CD4-positive, alpha-beta T cell (primary cell): Measurements from ENCODE around the gene DSTN. TPM values are rescaled to one million over a fixed set of nuclear protein-coding genes. Genes with fewer than 3 reads are reported as not detected.

Experiments used
- ATAC-seq: fragments of 200-7000 bp; cut with Tn5 transposase; one replicate; pipeline ENCODE4 v1.10.0; 2022; ENCODE audit warnings: mild to moderate bottlenecking; ENCODE audit not compliant: poor library complexity
- CTCF ChIA-PET: fragments of 350-600 bp; sonication (Branson Sonifier 250); formaldehyde crosslinking; loops from one replicate; lab custom pipeline; 2021; ENCODE audit warnings: antibody characterized with exemption, inconsistent platforms; lab: Charles Lee
- POLR2A ChIA-PET: fragments of 350-600 bp; sonication (Branson Sonifier 250); formaldehyde crosslinking; loops from one replicate; lab custom pipeline; 2021; ENCODE audit warnings: antibody characterized with exemption, inconsistent platforms; lab: Charles Lee
- DNase-seq, 14 experiments: peaks; one replicate each; pipeline ENCODE4 v3.0.0-alpha.2; 2013 to 2020; ENCODE audit warnings: mixed read lengths in 2 of 14
- H3K27ac ChIP-seq, 2 donors: one replicate each; pipeline versions ENCODE4 v1.5.1 to v1.7.0; 2013; ENCODE audit warnings: low read length in 2 of 2, low read depth in 1 of 2, mild to moderate bottlenecking in 1 of 2
- H3K27me3 ChIP-seq, 2 experiments: 1 replicate in 1 of 2; 2 replicates in 1 of 2; pipeline versions ENCODE4 v1.6.1 to v1.7.0; 2013; ENCODE audit warnings: low read length in 2 of 2, control low read depth in 1 of 2, mild to moderate bottlenecking in 1 of 2, moderate library complexity in 1 of 2; ENCODE audit not compliant: insufficient read depth in 2 of 2, control insufficient read depth in 1 of 2
- H3K36me3 ChIP-seq: one replicate; pipeline ENCODE4 v1.6.1; 2013; ENCODE audit warnings: low read length, control low read depth; ENCODE audit not compliant: insufficient read depth
- H3K4me1 ChIP-seq: one replicate; pipeline ENCODE4 v1.6.1; 2013; ENCODE audit warnings: low read length, control low read depth; ENCODE audit not compliant: insufficient read depth
- H3K4me3 ChIP-seq: one replicate; pipeline ENCODE4 v1.5.1; 2013; ENCODE audit warnings: mild to moderate bottlenecking, low read length, moderate library complexity
- H3K9me3 ChIP-seq, 2 experiments: 1 replicate in 1 of 2; 2 replicates in 1 of 2; pipeline versions ENCODE4 v1.6.1 to v1.7.0; 2013; ENCODE audit warnings: low read length in 2 of 2, mild to moderate bottlenecking in 2 of 2, control low read depth in 1 of 2, moderate library complexity in 1 of 2; ENCODE audit not compliant: control insufficient read depth in 1 of 2, insufficient read depth in 1 of 2
- H3K27ac Mint-ChIP-seq: one replicate; pipeline ENCODE4 v1.8.0; 2020; ENCODE audit warnings: mixed read lengths
- H3K27me3 Mint-ChIP-seq: one replicate; pipeline ENCODE4 v1.8.0; 2021; ENCODE audit warnings: mixed read lengths
- H3K36me3 Mint-ChIP-seq: one replicate; pipeline ENCODE4 v1.8.0; 2021; ENCODE audit warnings: low read depth, mixed read lengths
- H3K4me1 Mint-ChIP-seq: one replicate; pipeline ENCODE4 v1.8.0; 2021; ENCODE audit warnings: low read depth, mixed read lengths
- H3K4me3 Mint-ChIP-seq: one replicate; pipeline ENCODE4 v1.8.0; 2020; ENCODE audit warnings: mild to moderate bottlenecking, mixed read lengths
- H3K9me3 Mint-ChIP-seq: one replicate; pipeline ENCODE4 v1.8.0; 2020; ENCODE audit warnings: mixed read lengths
- intact Hi-C, 2 experiments: fragments of 100-400 bp; cut with DNase I in 1 of 2; cut with micrococcal nuclease in 1 of 2; formaldehyde crosslinking; loops; one replicate each; pipeline versions ENCODE4 v1.15.1 to v1.9.0; 2023 to 2025; cut with DNase I, micrococcal nuclease
- total RNA-seq, 174 experiments: library from RNA in 2 of 174; stranded (reverse) in 2 of 174; gene quantifications; one replicate each; pipeline ENCODE4 v1.2.3 and lab custom pipeline; 2021 to 2026
- TF ChIP-seq, protein P1 (sequence below): fragments of 200-600 bp; IDR thresholded peaks from one replicate; pipeline ENCODE4 v1.8.0; 2022; ENCODE audit warnings: antibody characterized with exemption, mild to moderate bottlenecking

Gene DSTN
- total RNA-seq, 2 experiments from 2014 or later, result 36.0 to 38.9 TPM

- POLR2A ChIA-PET, result interaction anchor here (1.3 kb wide), 1 partner anchor 112 kb away, joined by 3 read pairs; no protein-coding TSS in a partner anchor
- CTCF ChIA-PET, result interaction anchor here (1.3 to 1.5 kb wide), 2 partner anchors 81 to 112 kb away, joined by 6 to 9 read pairs; no protein-coding TSS in a partner anchor
- H3K36me3 ChIP-seq, result peaks cover 36% of the 10 kb centered on the region
- DNase-seq (peak in 11 of 14 experiments; percentile 27 to 66 (median 45)), ATAC-seq (peak; percentile 55)
- no peaks in the 10 kb centered on the region for H3K9me3 Mint-ChIP-seq
- H3K27ac ChIP-seq, result no peak overlapping the region
- H3K4me3 Mint-ChIP-seq, result no peak overlapping the region
- no peaks in the 10 kb centered on the region for H3K9me3 ChIP-seq
- no peaks in the 10 kb centered on the region for H3K27me3 ChIP-seq
- intact Hi-C loops, result loop anchor here (1.0 to 2.0 kb wide), 3 partner anchors 80 to 113 kb away; no protein-coding TSS in a partner anchor
- peaks cover 10% of the 10 kb centered on the region for H3K4me1 Mint-ChIP-seq
- H3K27me3 Mint-ChIP-seq, result no peaks in the 10 kb centered on the region
- TF ChIP-seq, protein P1, sequence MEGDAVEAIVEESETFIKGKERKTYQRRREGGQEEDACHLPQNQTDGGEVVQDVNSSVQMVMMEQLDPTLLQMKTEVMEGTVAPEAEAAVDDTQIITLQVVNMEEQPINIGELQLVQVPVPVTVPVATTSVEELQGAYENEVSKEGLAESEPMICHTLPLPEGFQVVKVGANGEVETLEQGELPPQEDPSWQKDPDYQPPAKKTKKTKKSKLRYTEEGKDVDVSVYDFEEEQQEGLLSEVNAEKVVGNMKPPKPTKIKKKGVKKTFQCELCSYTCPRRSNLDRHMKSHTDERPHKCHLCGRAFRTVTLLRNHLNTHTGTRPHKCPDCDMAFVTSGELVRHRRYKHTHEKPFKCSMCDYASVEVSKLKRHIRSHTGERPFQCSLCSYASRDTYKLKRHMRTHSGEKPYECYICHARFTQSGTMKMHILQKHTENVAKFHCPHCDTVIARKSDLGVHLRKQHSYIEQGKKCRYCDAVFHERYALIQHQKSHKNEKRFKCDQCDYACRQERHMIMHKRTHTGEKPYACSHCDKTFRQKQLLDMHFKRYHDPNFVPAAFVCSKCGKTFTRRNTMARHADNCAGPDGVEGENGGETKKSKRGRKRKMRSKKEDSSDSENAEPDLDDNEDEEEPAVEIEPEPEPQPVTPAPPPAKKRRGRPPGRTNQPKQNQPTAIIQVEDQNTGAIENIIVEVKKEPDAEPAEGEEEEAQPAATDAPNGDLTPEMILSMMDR, result peak; percentile 70
- peaks cover 14% of the 10 kb centered on the region for H3K4me1 ChIP-seq
- peaks cover 22% of the 10 kb centered on the region for H3K36me3 Mint-ChIP-seq
- no peak overlapping the region for H3K4me3 ChIP-seq
- peak overlapping the region; percentile 30 for H3K27ac Mint-ChIP-seq
These were observed 47.5 kb downstream of the DSTN start for GRCh38 chr20:17617212-17617867.

- peak in 1 of 14 experiments; percentile 11 for DNase-seq
- Histone ChIP-seq H3K27ac (no peak overlapping the region), H3K4me1 (peaks cover 7% of the 10 kb centered on the region), H3K4me3 (no peak overlapping the region), H3K27me3 (no peaks in the 10 kb centered on the region), H3K9me3 (no peaks in the 10 kb centered on the region), H3K36me3 (peaks cover 38% of the 10 kb centered on the region)
- ChIA-PET CTCF (interaction anchor here (1.3 to 1.5 kb wide), 2 partner anchors 81 to 113 kb away, joined by 6 to 9 read pairs; no protein-coding TSS in a partner anchor), POLR2A (interaction anchor here (1.3 kb wide), 1 partner anchor 113 kb away, joined by 3 read pairs; no protein-coding TSS in a partner anchor)
- ATAC-seq, result no peak
- Mint-ChIP-seq H3K4me3 (no peak overlapping the region), H3K9me3 (no peaks in the 10 kb centered on the region), H3K4me1 (peaks cover 4% of the 10 kb centered on the region), H3K27me3 (no peaks in the 10 kb centered on the region), H3K27ac (no peak overlapping the region), H3K36me3 (peaks cover 20% of the 10 kb centered on the region)
- intact Hi-C loops, result loop anchor here (1.0 to 2.0 kb wide), 3 partner anchors 81 to 113 kb away; no protein-coding TSS in a partner anchor
- TF ChIP-seq, protein P1, result peak; percentile 30
These were observed 48.2 kb downstream of the DSTN start for GRCh38 chr20:17617868-17618672.

GRCh38 chr20:17618673-17619013 is 48.8 kb downstream of the DSTN start:
- no peak overlapping the region for H3K27ac ChIP-seq
- Mint-ChIP-seq H3K9me3 (no peaks in the 10 kb centered on the region), H3K4me3 (no peak overlapping the region), H3K36me3 (peaks cover 20% of the 10 kb centered on the region), H3K4me1 (peaks cover 4% of the 10 kb centered on the region), H3K27ac (no peak overlapping the region), H3K27me3 (no peaks in the 10 kb centered on the region)
- no peak overlapping the region for H3K4me3 ChIP-seq
- peaks cover 40% of the 10 kb centered on the region for H3K36me3 ChIP-seq
- H3K4me1 ChIP-seq, result peaks cover 6% of the 10 kb centered on the region
- intact Hi-C loops, result no loop called here
- ChIA-PET POLR2A (interaction anchor here (1.3 kb wide), 1 partner anchor 113 kb away, joined by 3 read pairs; no protein-coding TSS in a partner anchor), CTCF (interaction anchor here (1.3 to 1.5 kb wide), 2 partner anchors 82 to 114 kb away, joined by 6 to 9 read pairs; no protein-coding TSS in a partner anchor)
- no peaks in the 10 kb centered on the region for H3K27me3 ChIP-seq
- H3K9me3 ChIP-seq, result no peaks in the 10 kb centered on the region
- DNase-seq (peak in 1 of 14 experiments; percentile 4), ATAC-seq (no peak)
- TF ChIP-seq, protein P1, result no peak
